PC-9 (cell line): ENCODE data around the gene KDM6A. TPM values are rescaled to one million over a fixed set of nuclear protein-coding genes. Genes with fewer than 3 reads are reported as not detected.

ENCODE experiments used
- BruUV-seq: library from RNA; stranded (reverse); fragments of 400-500 nt; replicated peaks from 2 replicates; lab custom pipeline; 2021; lab: Mats Ljungman, UMichigan
- CTCF ChIA-PET: fragments of 300-600 bp; sonication (Branson Sonifier 250); formaldehyde crosslinking; loops from one replicate; lab custom pipeline; 2022; ENCODE audit warnings: antibody characterized with exemption; lab: Charles Lee
- POLR2A ChIA-PET: fragments of 300-600 bp; sonication (Branson Sonifier 250); formaldehyde crosslinking; loops from one replicate; lab custom pipeline; 2022; ENCODE audit warnings: antibody characterized with exemption; ENCODE audit not compliant: unreplicated experiment; lab: Charles Lee
- DNase-seq, 2 experiments: peaks; one replicate each; pipeline versions ENCODE4 v3.0.0 to v3.0.0-alpha.2; 2015 to 2022; ENCODE audit warnings: mixed read lengths in 1 of 2
- H2AFZ ChIP-seq: fragments of 200-600 bp; sonication (generic); 2 replicates; pipeline ENCODE4 v1.8.1; 2017; ENCODE audit warnings: antibody characterized with exemption
- H3F3A ChIP-seq: fragments of 200-600 bp; sonication (generic); 2 replicates; pipeline ENCODE4 v1.8.1; 2017; ENCODE audit warnings: antibody characterized with exemption, mild to moderate bottlenecking, low read depth; ENCODE audit not compliant: insufficient read depth
- H3K27ac ChIP-seq: fragments of 200-600 bp; sonication (generic); 2 replicates; pipeline ENCODE4 v1.6.1; 2016; ENCODE audit warnings: mixed run types
- H3K27me3 ChIP-seq: fragments of 200-600 bp; sonication (generic); 2 replicates; pipeline ENCODE4 v1.6.1; 2016; ENCODE audit warnings: low read depth, mixed run types; ENCODE audit not compliant: insufficient read depth
- H3K36me3 ChIP-seq: fragments of 200-600 bp; sonication (generic); 2 replicates; pipeline ENCODE4 v1.6.1; 2016; ENCODE audit warnings: low read depth, mixed run types
- H3K4me1 ChIP-seq: fragments of 200-600 bp; sonication (generic); replicated peaks from 2 replicates; pipeline ENCODE4 v1.6.1; 2016; ENCODE audit warnings: mixed run types; ENCODE audit not compliant: insufficient read depth
- H3K4me2 ChIP-seq: fragments of 200-600 bp; sonication (generic); 2 replicates; pipeline ENCODE4 v1.6.1; 2017; ENCODE audit warnings: mixed run types
- H3K4me3 ChIP-seq: fragments of 200-600 bp; sonication (generic); 2 replicates; pipeline ENCODE4 v1.6.1; 2016; ENCODE audit warnings: mixed run types
- H3K79me2 ChIP-seq: fragments of 200-600 bp; sonication (generic); 2 replicates; pipeline ENCODE4 v1.6.1; 2017; ENCODE audit warnings: low read depth, mixed run types
- H3K9me2 ChIP-seq: fragments of 200-600 bp; sonication (generic); 2 replicates; pipeline ENCODE4 v1.8.1; 2017; ENCODE audit warnings: mild to moderate bottlenecking; ENCODE audit not compliant: insufficient read depth
- H3K9me3 ChIP-seq: fragments of 200-600 bp; sonication (generic); 2 replicates; pipeline ENCODE4 v1.8.1; 2016; ENCODE audit warnings: low read depth; ENCODE audit not compliant: insufficient read depth
- H4K20me1 ChIP-seq: fragments of 200-600 bp; sonication (generic); 2 replicates; pipeline ENCODE4 v1.8.1; 2017; ENCODE audit not compliant: insufficient read depth
- CTCF ChIP-seq: fragments of 200-600 bp; sonication (generic); conservative IDR thresholded peaks from 2 replicates; pipeline ENCODE4 v1.6.1; 2017; ENCODE audit warnings: mixed run types, antibody characterized with exemption, mild to moderate bottlenecking, moderate library complexity
- EZH2 ChIP-seq: fragments of 200-600 bp; sonication (generic); IDR thresholded peaks from 2 replicates; pipeline ENCODE4 v1.8.0; 2017; ENCODE audit warnings: antibody characterized with exemption, low read depth
- intact Hi-C: fragments of 100-400 bp; cut with micrococcal nuclease; formaldehyde crosslinking; loops from one replicate; pipeline ENCODE4 v1.10.0; 2022; ENCODE audit not compliant: unreplicated experiment
- total RNA-seq: library from RNA; stranded (reverse); gene quantifications from 2 replicates; pipeline ENCODE4 v1.2.3, GENCODE V29; 2021

The KDM6A gene
- total RNA-seq, 1 experiment from 2014 or later, result 20.5 TPM

GRCh38 chrX:44829832-44830231 lies 43.2 kb upstream of the KDM6A start:
- ChIA-PET CTCF (no interaction called here), POLR2A (no interaction called here)
- Histone ChIP-seq H3K9me2 (no peaks in the 10 kb centered on the region), H4K20me1 (no peaks in the 10 kb centered on the region), H3K27me3 (no peaks in the 10 kb centered on the region), H3K27ac (no peak overlapping the region), H3K4me3 (no peak overlapping the region), H3K4me2 (no peak overlapping the region), H3F3A (no peaks in the 10 kb centered on the region), H3K36me3 (no peaks in the 10 kb centered on the region), H2AFZ (no peak overlapping the region), H3K9me3 (no peaks in the 10 kb centered on the region), H3K4me1 (no peaks in the 10 kb centered on the region), H3K79me2 (no peaks in the 10 kb centered on the region)
- DNase-seq, result no peak
- no TSS peak for BruUV-seq
- intact Hi-C loops, result no loop called here
- TF ChIP-seq CTCF, result no peak
- no peak for TF ChIP-seq EZH2

DNA sequence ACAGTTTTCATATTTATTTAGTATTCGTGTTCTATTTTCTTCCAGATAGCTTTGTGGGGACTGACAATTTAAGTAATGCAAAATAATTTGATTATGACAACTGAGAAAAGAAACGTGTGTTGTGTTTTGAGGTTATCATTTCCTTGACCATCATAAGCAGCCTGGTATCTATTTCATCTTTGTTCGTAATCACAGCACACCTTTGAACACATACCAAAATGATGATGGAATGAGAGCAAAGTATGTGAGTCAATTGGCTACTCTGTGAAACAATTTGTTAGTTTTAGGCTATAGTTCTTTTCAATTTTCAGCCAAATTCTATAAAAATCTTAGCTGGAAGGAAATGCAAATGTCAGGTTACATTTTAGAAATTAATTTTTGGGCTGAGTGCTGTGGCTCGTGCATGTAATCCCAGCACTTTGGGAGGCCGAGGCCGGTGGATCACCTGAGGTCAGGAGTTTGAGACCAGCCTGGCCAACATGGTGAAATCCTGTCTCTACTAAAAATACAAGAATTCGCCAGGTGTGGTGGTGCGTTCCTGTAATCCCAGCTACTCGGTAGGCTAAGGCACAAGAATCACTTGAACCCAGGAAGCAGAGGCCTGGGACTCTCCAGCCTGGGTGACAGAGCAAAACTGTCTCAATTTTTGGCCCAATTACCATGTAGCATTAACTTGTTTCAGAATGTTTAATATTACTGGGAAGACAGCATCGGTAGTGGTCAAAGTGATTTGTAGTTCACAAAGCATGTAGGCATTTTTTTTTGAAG lies 30.3 kb upstream of the KDM6A start:
- peak overlapping the region; percentile 74 for H3K27ac ChIP-seq
- H3K4me3 ChIP-seq, result no peak overlapping the region
- no peaks in the 10 kb centered on the region for H3K27me3 ChIP-seq
- no peaks in the 10 kb centered on the region; the same call in 1 of the 2 replicates for H3K4me1 ChIP-seq
- no peaks in the 10 kb centered on the region for H3K9me2 ChIP-seq
- no peak overlapping the region for H2AFZ ChIP-seq
- CTCF ChIA-PET, result no interaction called here
- no peak for TF ChIP-seq EZH2
- no peak for TF ChIP-seq CTCF
- no peaks in the 10 kb centered on the region for H3F3A ChIP-seq
- POLR2A ChIA-PET, result no interaction called here
- no peaks in the 10 kb centered on the region for H3K79me2 ChIP-seq
- DNase-seq, result peak in 1 of 2 experiments; percentile 64
- H3K36me3 ChIP-seq, result no peaks in the 10 kb centered on the region
- BruUV-seq, result no TSS peak
- H4K20me1 ChIP-seq, result no peaks in the 10 kb centered on the region
- intact Hi-C loops, result no loop called here
- H3K4me2 ChIP-seq, result no peak overlapping the region
- no peaks in the 10 kb centered on the region for H3K9me3 ChIP-seq

DNA sequence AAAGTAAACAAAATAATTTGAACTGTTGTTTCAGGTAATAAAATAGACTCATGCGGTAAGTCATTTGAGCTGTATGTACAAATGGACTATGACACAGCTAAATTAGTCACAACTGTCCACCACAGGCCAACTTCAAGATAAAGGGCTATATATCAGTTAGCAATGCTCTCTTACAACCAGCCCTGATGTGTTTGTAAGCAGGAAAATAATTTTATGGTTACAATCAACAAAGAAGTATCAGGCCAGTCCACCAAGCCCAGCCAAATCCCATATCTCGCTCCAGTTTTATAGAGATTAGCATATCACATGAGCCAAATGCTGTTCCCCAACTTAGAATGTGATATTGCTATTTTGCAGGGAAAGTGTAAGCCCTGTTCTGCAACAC lies 29.7 kb upstream of the KDM6A start:
- H3K4me2 ChIP-seq, result no peak overlapping the region
- peak in 1 of 2 experiments; percentile 59 for DNase-seq
- POLR2A ChIA-PET, result no interaction called here
- intact Hi-C loops, result no loop called here
- no peaks in the 10 kb centered on the region; the same call in 1 of the 2 replicates for H3K4me1 ChIP-seq
- H3K27ac ChIP-seq, result peak overlapping the region; percentile 74
- H4K20me1 ChIP-seq, result no peaks in the 10 kb centered on the region
- no peak overlapping the region for H2AFZ ChIP-seq
- no peaks in the 10 kb centered on the region for H3K9me2 ChIP-seq
- H3K36me3 ChIP-seq, result no peaks in the 10 kb centered on the region
- H3K79me2 ChIP-seq, result no peaks in the 10 kb centered on the region
- no TSS peak for BruUV-seq
- TF ChIP-seq EZH2 (no peak), CTCF (no peak)
- CTCF ChIA-PET, result no interaction called here
- no peaks in the 10 kb centered on the region for H3K27me3 ChIP-seq
- H3F3A ChIP-seq, result no peaks in the 10 kb centered on the region
- no peaks in the 10 kb centered on the region for H3K9me3 ChIP-seq
- no peak overlapping the region for H3K4me3 ChIP-seq
